Ovary (tissue), 3 donors: ENCODE measurements around the gene DEAF1.

Experiments used
- CTCF ChIP-seq, 3 donors: fragments of 450-650 bp in 2 of 3; fragments of 200-600 bp in 1 of 3; IDR thresholded peaks; one replicate each; pipeline versions ENCODE4 v1.5.1 to v1.8.0; 2016 to 2022; ENCODE audit warnings: antibody characterized with exemption in 3 of 3, mild to moderate bottlenecking in 1 of 3
- EP300 ChIP-seq: sonication (generic); formaldehyde crosslinking; IDR thresholded peaks from one replicate; pipeline ENCODE4 v1.6.1; 2017; ENCODE audit warnings: antibody characterized with exemption
- POLR2A ChIP-seq: fragments of 450-650 bp; IDR thresholded peaks from one replicate; pipeline ENCODE4 v1.6.1; 2017; ENCODE audit warnings: antibody characterized with exemption, mild to moderate bottlenecking, moderate library complexity
- donor health status: DM: no; HTN: no; CAD: no.

GRCh38 chr11:723120-723883 is 28.3 kb upstream of the DEAF1 start:
- TF ChIP-seq CTCF (IDR thresholded peaks at IDR 0.05), result peak in 2 of 3 donors; percentile 27 to 29
- no peak for TF ChIP-seq POLR2A
- no peak for TF ChIP-seq EP300
